GM18517 (cell line): ENCODE measurements around the gene COQ8B.
"Not testable (repeated sequence)": the region's sequence is repeated elsewhere in the genome, so short reads cannot be mapped to it uniquely, and the experiment has no call there.

ENCODE experiments used
- ATAC-seq: cut with Tn5 transposase; IDR thresholded peaks from one replicate; pipeline ENCODE4 v1.9.1; 2021; ENCODE audit warnings: mild to moderate bottlenecking, moderate library complexity; ENCODE audit not compliant: unreplicated experiment

The COQ8B gene

DNA sequence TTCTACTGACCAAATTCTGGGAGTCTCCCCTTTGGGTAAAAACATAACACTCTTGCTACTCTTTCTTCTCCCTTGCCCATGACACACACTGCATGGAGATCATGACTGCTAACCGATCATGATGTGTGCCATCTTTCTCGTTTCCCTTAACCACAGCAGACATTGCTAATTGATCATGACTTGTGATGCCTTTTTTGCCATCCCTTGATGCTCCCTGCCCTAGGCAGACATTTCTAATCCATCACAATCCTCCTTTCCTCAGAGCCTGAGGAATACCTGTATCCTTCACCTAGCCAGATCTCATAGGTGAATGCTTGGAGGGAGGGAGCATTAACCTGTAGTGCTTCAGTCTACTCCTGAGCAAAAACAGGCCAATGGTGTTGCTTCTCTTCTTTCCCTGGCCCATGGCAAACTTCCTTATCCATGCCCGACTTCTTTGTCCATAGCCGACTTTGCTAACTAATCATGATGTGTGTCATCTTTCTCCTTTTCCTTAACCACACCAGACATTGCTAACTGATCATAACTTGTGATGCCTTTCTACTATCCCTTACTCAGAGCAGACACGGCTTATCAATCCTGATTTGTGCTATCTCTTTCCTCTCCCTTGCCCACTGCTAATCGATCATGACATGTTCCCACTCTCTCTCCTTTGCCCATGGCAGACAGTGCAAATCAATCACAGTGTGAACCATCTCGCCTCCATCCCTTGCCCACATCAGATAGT lies 44.0 kb downstream of the COQ8B start:
- ATAC-seq: no peak

DNA sequence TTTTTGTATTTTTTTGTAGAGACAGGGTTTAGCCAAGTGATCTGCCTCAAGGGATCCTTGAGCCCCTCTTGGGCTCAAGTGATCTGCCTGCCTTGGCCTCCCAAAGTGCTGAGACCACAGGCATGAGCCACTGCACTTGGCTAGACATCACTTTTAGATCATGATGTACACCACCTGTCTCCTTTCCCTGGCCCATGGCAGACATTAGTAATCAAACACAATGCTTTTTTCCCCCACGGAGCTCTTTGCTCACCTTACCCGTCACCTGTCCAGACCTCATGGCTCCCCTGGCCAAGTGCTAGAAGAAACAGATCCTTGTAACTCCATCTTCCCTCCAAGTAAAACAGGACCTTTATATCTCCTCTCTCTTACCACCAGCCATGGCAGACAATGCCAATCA lies 44.6 kb downstream of the COQ8B start:
- no peak for ATAC-seq

GRCh38 chr19:40671404-40671803 lies 45.3 kb downstream of the COQ8B start:
- no peak for ATAC-seq

DNA sequence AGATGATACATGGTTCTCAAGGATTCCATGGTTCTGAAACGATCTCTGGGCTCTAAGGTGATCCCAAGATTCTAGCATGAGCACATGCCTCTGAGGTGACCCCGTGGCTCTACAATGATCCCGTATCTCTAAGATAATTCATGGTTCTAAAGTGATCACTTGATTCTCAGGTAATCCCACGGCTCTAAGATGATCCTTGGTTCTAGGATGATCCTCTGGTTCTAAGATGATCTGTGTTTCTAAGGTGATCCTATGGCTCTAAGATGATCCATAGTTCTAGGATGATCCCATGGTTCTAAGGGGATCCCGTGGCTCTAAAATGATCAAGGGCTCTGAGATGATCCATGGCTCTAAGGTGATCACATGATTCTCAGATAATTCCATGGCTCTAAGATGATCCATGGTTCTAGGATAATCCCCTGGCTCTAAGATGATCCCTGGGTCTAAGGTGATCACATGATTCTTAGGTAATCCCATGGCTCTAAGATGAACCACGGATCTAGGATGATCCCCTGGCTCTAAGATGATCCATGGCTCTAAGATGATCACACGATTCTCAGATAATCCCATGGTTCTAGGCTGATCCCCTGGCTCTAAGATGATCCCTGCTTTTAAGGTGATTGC lies 47.6 kb downstream of the COQ8B start:
- no peak for ATAC-seq

DNA sequence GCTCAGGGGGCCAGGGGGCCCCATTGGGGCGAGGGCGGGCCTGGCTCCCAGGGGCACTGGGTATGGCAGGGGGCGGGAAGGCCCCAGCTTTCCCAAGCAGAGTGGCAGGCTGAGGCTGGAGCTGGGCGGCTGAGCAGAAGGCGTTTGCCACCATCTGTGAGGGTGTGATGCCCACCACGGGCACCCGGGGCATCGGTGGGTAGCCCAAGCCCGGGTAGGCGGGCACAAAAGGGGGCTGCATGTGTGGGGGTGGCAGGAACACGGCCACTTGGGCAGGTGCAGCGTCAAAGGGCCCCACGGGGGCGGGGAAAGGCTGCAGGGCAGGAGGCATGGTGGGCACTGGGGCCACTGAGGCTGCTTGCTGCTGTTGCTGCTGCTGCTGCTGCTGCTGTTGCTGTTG lies 49.1 kb downstream of the COQ8B start:
- no peak for ATAC-seq

- no peak for ATAC-seq
Measured at GRCh38 chr19:40666803-40667438, 49.8 kb downstream of the COQ8B start.

DNA sequence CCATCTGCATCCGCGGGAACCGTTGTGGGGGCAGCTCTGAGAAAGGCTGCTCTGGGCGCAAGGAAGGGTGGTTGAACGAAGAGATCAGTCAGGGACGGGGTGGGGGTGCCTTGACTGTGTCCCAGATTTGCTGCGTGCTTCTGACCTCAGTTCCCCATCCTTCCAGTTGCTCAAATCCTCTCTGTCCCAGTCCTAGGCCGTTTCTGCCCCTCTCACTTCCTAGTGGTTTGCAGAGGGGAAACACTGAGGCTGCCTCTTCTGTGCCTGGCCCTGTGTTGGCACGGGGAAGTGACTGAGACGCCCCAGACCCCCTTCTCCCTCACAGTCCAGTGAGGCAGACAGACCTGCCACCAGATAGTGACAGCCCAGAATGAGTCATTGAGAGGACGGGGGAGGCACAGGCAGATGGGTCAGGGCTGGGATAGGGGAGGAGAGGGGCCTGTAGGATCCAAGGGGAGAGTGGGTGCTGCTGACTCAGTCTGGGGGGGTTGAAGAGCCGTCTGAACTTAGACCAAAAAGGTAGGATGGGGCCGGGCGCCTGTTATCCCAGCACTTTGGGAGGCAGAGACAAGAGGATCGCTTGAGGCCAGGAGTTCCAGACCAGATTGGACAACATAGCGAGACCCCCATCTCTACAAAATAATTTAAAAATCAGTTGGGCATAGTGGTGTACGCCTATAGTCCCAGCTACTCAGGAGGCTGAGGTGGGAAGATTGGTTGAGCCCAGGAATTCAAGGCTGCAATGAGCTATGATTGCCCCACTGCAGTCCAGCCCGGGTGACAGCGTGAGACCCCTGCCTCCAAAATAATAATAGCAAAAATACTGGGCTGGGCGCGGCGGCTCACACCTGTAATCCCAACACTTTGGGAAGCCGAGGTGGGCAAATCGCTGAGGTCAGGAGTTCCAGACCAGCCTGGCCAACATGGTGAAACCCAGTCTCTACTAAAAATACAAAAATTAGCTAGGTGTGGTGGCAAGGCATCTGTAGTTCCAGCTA lies 52.7 kb downstream of the COQ8B start:
- ATAC-seq: no peak

DNA sequence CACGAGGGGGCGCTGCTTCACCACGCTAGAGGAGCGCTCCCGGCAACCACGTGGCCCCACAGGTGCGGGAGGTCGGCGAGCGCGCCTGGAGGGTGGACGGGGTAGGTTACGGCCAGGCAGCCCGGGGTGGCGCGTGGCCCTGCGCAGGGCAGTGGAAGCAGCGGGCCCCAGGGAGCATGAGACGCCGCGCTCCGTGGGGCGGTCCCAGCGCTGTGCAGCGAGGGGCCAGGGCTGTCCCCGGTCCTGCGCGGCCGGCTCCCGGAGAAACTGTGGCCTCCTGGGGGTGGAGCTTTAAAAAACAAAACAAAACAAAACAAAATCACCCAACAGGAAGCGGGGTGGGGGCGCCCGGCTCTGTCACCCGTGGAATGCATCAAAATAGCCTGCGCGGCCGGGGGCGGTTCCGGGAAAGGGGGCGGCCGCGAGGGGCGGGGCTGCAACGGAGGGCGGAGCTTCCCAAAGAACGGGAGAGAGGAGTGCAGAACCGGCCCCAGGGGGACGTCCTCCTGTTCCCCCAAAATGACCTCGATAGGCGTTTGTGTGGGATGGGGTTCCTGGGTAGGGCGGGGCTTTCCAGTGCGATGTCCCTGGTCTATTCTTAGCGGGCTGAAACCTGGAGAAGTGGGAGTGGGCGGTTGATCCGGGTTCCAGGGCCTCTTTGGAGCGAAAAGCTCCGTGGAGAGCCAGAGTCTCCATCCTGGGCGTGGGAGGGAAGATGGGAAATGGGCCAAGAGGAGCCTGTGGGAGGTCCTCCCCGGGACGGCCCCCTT lies 53.6 kb downstream of the COQ8B start:
- peak; percentile 71 for ATAC-seq

DNA sequence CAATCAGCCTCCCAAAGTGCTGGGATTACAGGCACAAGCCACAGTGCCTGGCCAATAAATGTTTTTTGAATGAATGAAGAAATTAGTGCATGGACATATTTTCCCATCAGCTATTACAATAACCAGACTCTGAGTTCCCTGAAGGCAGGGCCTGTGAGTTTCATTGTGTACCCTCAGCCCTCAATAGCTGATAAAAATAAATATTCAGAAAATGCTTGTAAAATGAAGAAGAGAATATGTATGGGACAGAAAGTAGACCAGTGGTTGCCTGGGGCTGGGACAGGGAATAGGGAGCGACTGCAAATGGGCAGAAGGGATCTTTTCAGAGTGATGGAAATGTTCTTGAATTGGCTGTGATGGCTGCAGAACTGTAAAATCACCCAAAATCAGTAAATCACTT lies 55.1 kb downstream of the COQ8B start:
- ATAC-seq: no peak

DNA sequence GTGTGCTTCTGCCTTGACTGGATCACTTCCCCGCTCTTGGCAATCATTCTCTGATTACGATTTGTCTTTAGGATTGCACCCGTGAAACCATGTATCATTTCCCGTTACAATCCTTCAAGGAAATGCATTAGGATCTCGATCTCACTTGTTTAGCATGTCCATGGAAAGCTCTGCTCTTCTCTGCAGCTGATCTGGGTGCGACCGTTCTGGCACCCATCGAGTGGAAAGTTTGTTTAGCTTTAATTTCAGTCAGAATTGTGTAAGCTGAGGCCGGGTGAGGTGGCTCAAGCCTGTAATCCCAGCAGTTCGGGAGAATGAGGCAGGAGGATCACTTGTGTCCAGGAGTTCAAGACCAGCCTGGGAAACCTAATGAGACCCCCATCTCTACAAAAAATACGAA lies 57.1 kb downstream of the COQ8B start:
- ATAC-seq: no peak

GRCh38 chr19:40659116-40659515 lies 57.6 kb downstream of the COQ8B start:
- no peak for ATAC-seq

DNA sequence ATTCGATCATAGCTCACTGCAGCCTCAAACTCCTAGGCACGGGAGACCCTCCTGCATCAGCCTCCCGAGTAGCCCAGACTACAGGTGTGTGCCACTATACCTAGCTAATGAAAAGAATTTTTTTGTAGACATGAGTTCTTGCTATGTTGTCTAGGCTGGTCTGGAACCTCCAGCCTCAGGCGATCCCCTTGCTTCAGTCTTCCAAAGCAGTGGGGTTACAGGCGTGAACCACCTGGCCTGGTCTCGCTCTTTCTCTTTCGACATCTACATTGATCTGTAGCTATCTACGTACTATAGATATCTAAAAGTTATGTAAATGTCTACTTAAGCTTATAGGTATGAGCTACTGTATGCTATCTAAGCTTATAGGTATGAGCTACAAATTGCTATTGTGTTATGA lies 58.7 kb downstream of the COQ8B start:
- no peak for ATAC-seq

DNA sequence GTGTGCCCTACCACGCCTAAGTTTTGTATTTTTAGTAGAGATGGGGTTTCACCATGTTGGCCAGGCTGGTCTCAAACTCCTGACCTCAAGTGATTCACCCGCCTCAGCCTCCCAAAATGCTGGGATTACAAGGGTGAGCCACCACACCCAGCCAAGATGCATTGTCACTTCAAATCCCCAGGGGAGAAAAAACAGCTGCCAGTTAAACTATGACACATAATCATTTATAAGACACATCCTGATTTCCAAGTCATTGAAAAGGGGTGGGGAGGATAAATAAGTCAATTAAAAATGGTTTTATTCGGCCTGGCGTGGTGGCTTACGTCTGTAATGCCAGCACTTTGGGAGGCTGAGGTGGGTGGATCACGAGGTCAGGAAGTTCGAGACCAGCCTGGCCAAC lies 61.0 kb downstream of the COQ8B start:
- not testable (repeated sequence) for ATAC-seq

GRCh38 chr19:40652303-40652702 lies 64.4 kb downstream of the COQ8B start:
- ATAC-seq: not testable (repeated sequence)

DNA sequence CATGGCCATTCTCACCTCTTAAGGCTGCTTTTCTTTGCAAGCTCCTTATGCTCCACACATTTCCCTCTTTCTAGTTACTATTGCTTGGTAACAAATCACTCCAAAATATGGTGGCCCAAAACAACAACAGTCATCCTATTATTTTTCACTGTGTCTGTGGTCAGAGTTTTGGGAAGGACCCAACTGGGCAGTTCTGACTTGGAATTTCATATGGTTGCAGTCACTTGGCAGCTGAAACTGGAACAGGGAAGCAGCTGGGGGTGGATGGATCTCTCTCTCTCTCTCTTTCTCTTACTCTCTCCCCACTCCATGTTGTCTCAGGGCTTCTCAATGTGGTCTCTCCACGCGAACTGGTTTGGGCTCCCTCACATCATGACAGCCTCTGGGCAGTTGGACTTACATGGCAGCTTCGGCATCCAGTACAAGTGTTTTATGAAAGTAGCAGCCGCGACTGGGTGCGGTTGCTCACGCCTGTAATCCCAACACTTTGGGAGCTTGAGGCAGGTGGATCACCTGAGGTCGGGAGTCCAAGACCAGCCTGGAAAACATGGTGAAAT lies 65.9 kb downstream of the COQ8B start:
- ATAC-seq: no peak

- ATAC-seq: not testable (repeated sequence)
Measured at GRCh38 chr19:40649903-40650675, 66.6 kb downstream of the COQ8B start.

DNA sequence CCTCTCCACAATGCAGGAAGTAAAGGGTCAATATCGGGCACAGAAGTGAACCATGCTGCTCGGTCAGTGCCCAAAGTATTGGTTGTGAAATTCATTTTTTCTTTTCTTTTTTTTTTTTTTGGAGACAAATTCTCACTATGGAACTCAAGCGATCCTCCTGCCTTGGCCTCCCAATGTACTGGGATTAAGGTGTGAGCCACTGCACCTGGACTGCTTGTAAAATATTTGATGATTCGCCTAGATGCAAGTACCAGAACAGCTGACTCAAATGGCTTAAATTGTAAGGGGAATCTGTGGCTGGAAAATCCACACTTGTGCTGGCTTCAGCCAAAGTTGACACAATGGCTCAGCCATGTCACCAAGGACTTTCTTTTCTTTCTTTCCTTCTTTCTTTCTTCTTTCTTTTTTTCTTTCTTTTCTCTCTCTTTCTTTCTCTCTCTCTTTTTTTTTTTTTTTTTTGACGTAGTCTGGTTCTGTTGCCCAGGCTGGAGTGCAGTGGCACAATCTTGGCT lies 69.9 kb downstream of the COQ8B start:
- ATAC-seq: no peak

DNA sequence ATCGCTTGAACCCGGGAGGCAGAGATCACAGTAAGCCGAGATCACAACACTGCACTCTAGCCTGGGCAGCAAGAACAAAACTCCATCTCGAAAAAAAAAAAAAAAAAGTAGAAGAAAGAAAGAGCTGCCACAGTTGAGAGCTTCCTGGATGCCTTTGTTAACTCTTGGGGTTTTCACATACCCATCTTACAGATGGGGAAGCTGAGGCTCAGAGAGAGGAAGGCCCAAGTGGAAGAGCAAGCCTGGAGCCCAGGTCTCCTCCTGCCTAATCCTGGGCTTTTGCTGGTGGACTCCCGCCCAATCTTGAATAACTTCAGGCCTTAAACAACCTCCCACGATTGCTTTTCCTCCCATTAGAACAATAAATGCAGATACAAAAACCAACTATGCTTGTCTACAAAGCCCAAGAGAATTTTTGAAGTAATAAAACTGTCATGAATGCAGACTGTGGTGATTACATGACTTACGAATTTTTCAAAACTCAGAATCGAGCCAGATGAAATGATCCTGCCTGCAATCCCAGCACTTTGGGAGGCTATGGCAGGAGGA lies 73.9 kb downstream of the COQ8B start:
- no peak for ATAC-seq
